K562 (cell line): ENCODE measurements around the gene ARAP1. TPM values are rescaled to one million over a fixed set of nuclear protein-coding genes. Genes with fewer than 3 reads are reported as not detected.
A peak's percentile ranks its signal among the peaks of the same experiment; 100 is the strongest.

ENCODE experiments used
- CAMTA2 ChIP-seq: fragments of 250-450 bp; sonication (Bioruptor Pico); conservative IDR thresholded peaks from 2 replicates; pipeline ENCODE4 v1.5.1; 2022
- ETV1 ChIP-seq: fragments of 450-650 bp; conservative IDR thresholded peaks from 2 replicates; pipeline ENCODE4 v1.6.1; 2016; ENCODE audit warnings: missing genetic modification characterization, control low read depth, low read depth, missing compliant biosample characterization
- HSF4 ChIP-seq: fragments of 250-450 bp; sonication (Bioruptor Pico); IDR thresholded peaks from 2 replicates; pipeline ENCODE4 v2.1.2; 2022; ENCODE audit warnings: mild to moderate bottlenecking, moderate library complexity, borderline replicate concordance
- IFI16 ChIP-seq: fragments of 250-450 bp; sonication (Bioruptor Pico); IDR thresholded peaks from 2 replicates; pipeline ENCODE4 v2.1.2; 2022; ENCODE audit warnings: mild to moderate bottlenecking, inconsistent platforms
- KLF6 ChIP-seq: fragments of 250-450 bp; sonication (Bioruptor Pico); IDR thresholded peaks from 2 replicates; pipeline ENCODE4 v1.4.0; 2020; ENCODE audit warnings: mild to moderate bottlenecking, moderate library complexity, borderline replicate concordance
- NFIC ChIP-seq: fragments of 450-650 bp; IDR thresholded peaks from 2 replicates; pipeline ENCODE4 v1.6.1; 2017; ENCODE audit warnings: mild to moderate bottlenecking, inconsistent platforms
- SMARCA5 ChIP-seq: fragments of 450-650 bp; IDR thresholded peaks from 2 replicates; pipeline ENCODE4 v1.6.1; 2016
- SMARCE1 ChIP-seq: fragments of 450-650 bp; IDR thresholded peaks from 2 replicates; pipeline ENCODE4 v1.7.1; 2016; ENCODE audit warnings: mild to moderate bottlenecking
- SRSF1 ChIP-seq: fragments of 200-400 bp; formaldehyde crosslinking; IDR thresholded peaks from 2 replicates; pipeline ENCODE4 v1.6.1; 2017; ENCODE audit warnings: mild to moderate bottlenecking, low read depth, low read length, moderate library complexity
- XRCC3 ChIP-seq: fragments of 450-650 bp; IDR thresholded peaks from 2 replicates; pipeline ENCODE4 v1.6.1; 2017; ENCODE audit warnings: mild to moderate bottlenecking, moderate library complexity
- ZBTB7A ChIP-seq: IDR thresholded peaks from 2 replicates; pipeline ENCODE4 v1.6.1; 2011; ENCODE audit warnings: low read depth, mild to moderate bottlenecking, low read length, moderate library complexity, borderline replicate concordance; ENCODE audit not compliant: control insufficient read depth
- ZNF76 ChIP-seq: fragments of 250-450 bp; sonication (Bioruptor Pico); IDR thresholded peaks from 2 replicates; pipeline ENCODE4 v1.4.0; 2020; ENCODE audit warnings: mild to moderate bottlenecking, moderate library complexity, borderline replicate concordance
- polyA plus RNA-seq, 8 experiments: library from polyadenylated mRNA; depleted of rRNA in 4 of 8; stranded (reverse) in 5 of 8; unstranded in 3 of 8; fragments of >200 nt; fragmentation: Nextera tagmentation in 2 of 8; fragmentation: Illumina TruSeq in 1 of 8; extraction: Ambion mirVana in 2 of 8; extraction: Trizol in 1 of 8; gene quantifications; 2 replicates each; pipeline versions ENCODE4 v1.2.1 to v1.2.3, GENCODE V29; 2011 to 2014; ENCODE audit warnings: inconsistent platforms in 1 of 8, missing spikeins in 1 of 8
- total RNA-seq, 7 experiments: library from RNA; depleted of rRNA in 6 of 7; stranded (reverse); fragments of >200 nt in 6 of 7; fragmentation: Illumina TruSeq in 2 of 7; extraction: Trizol in 2 of 7; gene quantifications; 2 replicates each; pipeline versions ENCODE4 v1.2.1 to v1.2.3, GENCODE V29; 2011 to 2021; ENCODE audit warnings: low replicate concordance in 1 of 7
- TF ChIP-seq, protein P1 (sequence below): fragments of 450-650 bp; IDR thresholded peaks from 2 replicates; pipeline ENCODE4 v1.6.1; 2016; ENCODE audit warnings: antibody characterized with exemption
- TF ChIP-seq, protein P2 (sequence below): sonication (generic); formaldehyde crosslinking; IDR thresholded peaks from 2 replicates; pipeline ENCODE4 v1.8.0; 2022; ENCODE audit warnings: mild to moderate bottlenecking, missing genetic modification reagents, borderline replicate concordance
- TF ChIP-seq, protein P3 (sequence below): fragments of 450-650 bp; IDR thresholded peaks from 2 replicates; pipeline ENCODE4 v1.6.1; 2017; ENCODE audit warnings: antibody characterized with exemption, mild to moderate bottlenecking
- TF ChIP-seq, protein P4 (sequence below): IDR thresholded peaks from 2 replicates; pipeline ENCODE4 v1.6.1; 2014; ENCODE audit warnings: antibody characterized with exemption

Gene ARAP1
- total and polyA plus RNA-seq, 9 of the 15 experiments (the other 6 are each of a cell fraction or from before 2014, with no cell fraction given) = 0.23 to 67.0 (median 24.6) TPM

DNA sequence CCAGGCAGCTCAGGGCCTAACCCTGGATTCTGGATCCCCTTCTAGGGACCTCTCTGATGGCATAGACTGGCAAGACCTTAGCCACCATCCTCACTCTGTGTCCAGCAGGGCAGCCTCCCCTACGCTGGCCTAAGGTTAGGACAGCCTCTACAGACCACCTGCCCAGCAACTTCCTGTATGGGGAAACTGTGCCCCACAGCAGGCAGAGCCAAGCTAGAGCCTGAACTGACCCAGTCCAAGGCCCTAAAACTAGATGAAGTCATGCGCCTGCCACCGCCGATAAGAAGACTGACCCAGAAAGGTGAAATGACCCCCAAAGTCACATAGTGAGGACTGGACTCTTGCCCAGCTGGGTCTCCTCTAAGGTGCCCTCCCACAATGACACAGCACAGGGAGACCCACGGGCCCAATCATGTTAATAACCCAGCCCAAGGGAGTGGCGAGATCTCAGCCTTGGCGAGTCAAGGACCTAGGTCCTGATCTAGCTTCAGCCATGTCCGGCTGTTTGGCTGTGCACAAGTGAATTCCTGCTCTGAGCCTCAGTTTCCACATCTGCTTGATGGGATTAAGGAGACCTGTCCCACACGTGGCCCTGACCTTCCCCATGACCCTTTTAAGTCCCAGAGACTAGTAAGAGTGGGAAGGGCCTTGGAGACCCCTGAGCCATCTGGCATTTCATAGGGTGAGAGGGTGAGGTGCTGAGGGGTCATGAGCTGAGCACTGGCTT lies 24.1 kb upstream of the ARAP1 start (continued):
- TF ChIP-seq SRSF1 = no peak
- TF ChIP-seq ETV1 = peak; percentile 46
- TF ChIP-seq, protein P1, sequence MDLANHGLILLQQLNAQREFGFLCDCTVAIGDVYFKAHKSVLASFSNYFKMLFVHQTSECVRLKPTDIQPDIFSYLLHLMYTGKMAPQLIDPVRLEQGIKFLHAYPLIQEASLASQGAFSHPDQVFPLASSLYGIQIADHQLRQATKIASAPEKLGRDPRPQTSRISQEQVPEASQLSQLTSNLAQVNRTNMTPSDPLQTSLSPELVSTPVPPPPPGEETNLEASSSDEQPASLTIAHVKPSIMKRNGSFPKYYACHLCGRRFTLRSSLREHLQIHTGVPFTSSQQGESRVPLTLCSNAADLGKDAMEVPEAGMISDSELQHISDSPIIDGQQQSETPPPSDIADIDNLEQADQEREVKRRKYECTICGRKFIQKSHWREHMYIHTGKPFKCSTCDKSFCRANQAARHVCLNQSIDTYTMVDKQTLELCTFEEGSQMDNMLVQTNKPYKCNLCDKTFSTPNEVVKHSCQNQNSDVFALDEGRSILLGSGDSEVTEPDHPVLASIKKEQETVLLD = peak; percentile 82
- TF ChIP-seq HSF4 (CRISPR knock-in tag) = 0 out of 2 replicates have a peak, but pooled peaks have one; percentile 45
- TF ChIP-seq ZBTB7A = peak; percentile 97
- peak; percentile 92 for TF ChIP-seq NFIC
- TF ChIP-seq ZNF76 (CRISPR knock-in tag) = peak; percentile 71; the same call in 1 of the 2 replicates
- TF ChIP-seq, protein P2, sequence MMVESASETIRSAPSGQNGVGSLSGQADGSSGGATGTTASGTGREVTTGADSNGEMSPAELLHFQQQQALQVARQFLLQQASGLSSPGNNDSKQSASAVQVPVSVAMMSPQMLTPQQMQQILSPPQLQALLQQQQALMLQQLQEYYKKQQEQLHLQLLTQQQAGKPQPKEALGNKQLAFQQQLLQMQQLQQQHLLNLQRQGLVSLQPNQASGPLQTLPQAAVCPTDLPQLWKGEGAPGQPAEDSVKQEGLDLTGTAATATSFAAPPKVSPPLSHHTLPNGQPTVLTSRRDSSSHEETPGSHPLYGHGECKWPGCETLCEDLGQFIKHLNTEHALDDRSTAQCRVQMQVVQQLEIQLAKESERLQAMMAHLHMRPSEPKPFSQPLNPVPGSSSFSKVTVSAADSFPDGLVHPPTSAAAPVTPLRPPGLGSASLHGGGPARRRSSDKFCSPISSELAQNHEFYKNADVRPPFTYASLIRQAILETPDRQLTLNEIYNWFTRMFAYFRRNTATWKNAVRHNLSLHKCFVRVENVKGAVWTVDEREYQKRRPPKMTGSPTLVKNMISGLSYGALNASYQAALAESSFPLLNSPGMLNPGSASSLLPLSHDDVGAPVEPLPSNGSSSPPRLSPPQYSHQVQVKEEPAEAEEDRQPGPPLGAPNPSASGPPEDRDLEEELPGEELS = no peak
- peak; percentile 95 for TF ChIP-seq SMARCA5
- TF ChIP-seq KLF6 = peak; percentile 25; the same call in 1 of the 2 replicates
- TF ChIP-seq SMARCE1 = peak; percentile 91
- 0 out of 2 replicates have a peak, but pooled peaks have one; percentile 48 for TF ChIP-seq CAMTA2
- TF ChIP-seq XRCC3 = no peak
- TF ChIP-seq, protein P3, sequence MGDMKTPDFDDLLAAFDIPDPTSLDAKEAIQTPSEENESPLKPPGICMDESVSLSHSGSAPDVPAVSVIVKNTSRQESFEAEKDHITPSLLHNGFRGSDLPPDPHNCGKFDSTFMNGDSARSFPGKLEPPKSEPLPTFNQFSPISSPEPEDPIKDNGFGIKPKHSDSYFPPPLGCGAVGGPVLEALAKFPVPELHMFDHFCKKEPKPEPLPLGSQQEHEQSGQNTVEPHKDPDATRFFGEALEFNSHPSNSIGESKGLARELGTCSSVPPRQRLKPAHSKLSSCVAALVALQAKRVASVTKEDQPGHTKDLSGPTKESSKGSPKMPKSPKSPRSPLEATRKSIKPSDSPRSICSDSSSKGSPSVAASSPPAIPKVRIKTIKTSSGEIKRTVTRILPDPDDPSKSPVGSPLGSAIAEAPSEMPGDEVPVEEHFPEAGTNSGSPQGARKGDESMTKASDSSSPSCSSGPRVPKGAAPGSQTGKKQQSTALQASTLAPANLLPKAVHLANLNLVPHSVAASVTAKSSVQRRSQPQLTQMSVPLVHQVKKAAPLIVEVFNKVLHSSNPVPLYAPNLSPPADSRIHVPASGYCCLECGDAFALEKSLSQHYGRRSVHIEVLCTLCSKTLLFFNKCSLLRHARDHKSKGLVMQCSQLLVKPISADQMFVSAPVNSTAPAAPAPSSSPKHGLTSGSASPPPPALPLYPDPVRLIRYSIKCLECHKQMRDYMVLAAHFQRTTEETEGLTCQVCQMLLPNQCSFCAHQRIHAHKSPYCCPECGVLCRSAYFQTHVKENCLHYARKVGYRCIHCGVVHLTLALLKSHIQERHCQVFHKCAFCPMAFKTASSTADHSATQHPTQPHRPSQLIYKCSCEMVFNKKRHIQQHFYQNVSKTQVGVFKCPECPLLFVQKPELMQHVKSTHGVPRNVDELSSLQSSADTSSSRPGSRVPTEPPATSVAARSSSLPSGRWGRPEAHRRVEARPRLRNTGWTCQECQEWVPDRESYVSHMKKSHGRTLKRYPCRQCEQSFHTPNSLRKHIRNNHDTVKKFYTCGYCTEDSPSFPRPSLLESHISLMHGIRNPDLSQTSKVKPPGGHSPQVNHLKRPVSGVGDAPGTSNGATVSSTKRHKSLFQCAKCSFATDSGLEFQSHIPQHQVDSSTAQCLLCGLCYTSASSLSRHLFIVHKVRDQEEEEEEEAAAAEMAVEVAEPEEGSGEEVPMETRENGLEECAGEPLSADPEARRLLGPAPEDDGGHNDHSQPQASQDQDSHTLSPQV = peak; percentile 99
- peak; percentile 72; the same call in 1 of the 2 replicates for TF ChIP-seq IFI16
- TF ChIP-seq, protein P4, sequence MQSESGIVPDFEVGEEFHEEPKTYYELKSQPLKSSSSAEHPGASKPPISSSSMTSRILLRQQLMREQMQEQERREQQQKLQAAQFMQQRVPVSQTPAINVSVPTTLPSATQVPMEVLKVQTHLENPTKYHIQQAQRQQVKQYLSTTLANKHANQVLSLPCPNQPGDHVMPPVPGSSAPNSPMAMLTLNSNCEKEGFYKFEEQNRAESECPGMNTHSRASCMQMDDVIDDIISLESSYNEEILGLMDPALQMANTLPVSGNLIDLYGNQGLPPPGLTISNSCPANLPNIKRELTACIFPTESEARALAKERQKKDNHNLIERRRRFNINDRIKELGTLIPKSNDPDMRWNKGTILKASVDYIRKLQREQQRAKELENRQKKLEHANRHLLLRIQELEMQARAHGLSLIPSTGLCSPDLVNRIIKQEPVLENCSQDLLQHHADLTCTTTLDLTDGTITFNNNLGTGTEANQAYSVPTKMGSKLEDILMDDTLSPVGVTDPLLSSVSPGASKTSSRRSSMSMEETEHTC = peak; percentile 73; the same call in 1 of the 2 replicates
